ENCODE measurements around the gene PLAAT4. TPM values are rescaled to one million over a fixed set of nuclear protein-coding genes. Genes with fewer than 3 reads are reported as not detected.

The PLAAT4 gene
- total and polyA plus RNA-seq, 2 of the 13 experiments (the other 11 are each of a cell fraction or from before 2014, with no cell fraction given), result 0.71 to 1.00 TPM

DNA sequence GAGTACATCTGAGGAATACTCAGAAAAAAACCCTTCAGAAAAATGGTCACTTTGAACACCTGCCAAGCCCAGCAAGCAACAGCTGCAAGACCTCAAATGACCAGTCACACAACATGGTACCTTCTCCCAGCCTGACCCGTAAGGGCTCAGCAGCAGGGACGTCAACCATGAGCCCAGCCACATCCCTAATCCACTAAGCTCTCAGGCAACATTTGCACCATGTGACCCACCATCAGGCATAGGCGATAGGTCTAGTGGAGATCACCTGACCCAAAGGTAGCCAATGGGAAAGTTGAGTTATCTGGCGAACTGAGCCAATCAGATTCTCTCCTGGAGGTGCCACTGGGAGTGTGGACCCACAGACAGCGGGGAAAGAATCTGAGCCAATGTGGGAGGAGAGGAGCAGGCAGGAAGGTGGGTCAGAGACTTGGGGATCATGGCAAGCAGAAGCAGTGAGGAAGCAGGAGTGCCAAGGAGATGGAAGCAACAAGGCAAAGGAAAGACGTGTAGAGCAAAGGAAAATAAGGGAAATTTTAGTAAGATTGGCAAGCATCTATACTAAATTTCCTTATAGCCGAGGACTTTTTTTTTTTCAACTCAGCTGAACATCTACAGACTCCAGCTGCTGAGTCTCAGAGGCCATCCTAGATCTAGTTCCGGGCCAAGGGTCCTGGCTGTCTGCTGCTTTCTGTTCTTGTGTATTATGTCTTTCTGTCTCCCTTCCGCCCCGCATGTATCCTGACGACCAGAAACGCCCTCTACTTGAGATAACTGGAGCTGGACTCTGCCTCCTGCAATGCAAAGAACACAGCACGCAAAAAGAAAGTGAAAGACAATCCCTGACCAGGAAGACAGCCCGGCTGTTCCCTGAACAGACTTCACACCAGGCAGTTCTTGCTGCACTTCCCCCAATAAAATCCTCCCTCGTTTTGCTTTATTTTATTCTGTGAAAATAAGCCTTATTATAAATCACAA, 37.6 kb downstream of the PLAAT4 start (continued):
- no peak for TF ChIP-seq RFXAP (CRISPR knock-in tag; IDR thresholded peaks at IDR 0.05; ENCODE audit: borderline replicate concordance)
- peak; percentile 81 for TF ChIP-seq SAP130 (CRISPR knock-in tag; IDR thresholded peaks at IDR 0.05; ENCODE audit: low read depth)
- no peak for TF ChIP-seq TMF1 (CRISPR knock-in tag; IDR thresholded peaks at IDR 0.05; ENCODE audit: low read depth)
- TF ChIP-seq ZNF850 (CRISPR knock-in tag; conservative IDR thresholded peaks at IDR 0.05), result no peak
- TF ChIP-seq TSC22D2 (CRISPR knock-in tag; IDR thresholded peaks at IDR 0.05; ENCODE audit: borderline replicate concordance), result peak; percentile 23; the same call in 1 of the 2 replicates
- no peak for TF ChIP-seq ZNF264 (CRISPR knock-in tag; IDR thresholded peaks at IDR 0.05)
- TF ChIP-seq ZNF431 (CRISPR knock-in tag; IDR thresholded peaks at IDR 0.05; ENCODE audit: borderline replicate concordance, low read depth), result 0 out of 2 replicates have a peak, but pooled peaks have one; percentile 31
- TF ChIP-seq, protein P1, sequence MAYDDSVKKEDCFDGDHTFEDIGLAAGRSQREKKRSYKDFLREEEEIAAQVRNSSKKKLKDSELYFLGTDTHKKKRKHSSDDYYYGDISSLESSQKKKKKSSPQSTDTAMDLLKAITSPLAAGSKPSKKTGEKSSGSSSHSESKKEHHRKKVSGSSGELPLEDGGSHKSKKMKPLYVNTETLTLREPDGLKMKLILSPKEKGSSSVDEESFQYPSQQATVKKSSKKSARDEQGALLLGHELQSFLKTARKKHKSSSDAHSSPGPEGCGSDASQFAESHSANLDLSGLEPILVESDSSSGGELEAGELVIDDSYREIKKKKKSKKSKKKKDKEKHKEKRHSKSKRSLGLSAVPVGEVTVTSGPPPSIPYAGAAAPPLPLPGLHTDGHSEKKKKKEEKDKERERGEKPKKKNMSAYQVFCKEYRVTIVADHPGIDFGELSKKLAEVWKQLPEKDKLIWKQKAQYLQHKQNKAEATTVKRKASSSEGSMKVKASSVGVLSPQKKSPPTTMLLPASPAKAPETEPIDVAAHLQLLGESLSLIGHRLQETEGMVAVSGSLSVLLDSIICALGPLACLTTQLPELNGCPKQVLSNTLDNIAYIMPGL (CRISPR knock-in tag; IDR thresholded peaks at IDR 0.05; ENCODE audit: borderline replicate concordance in 1 of 2, low read depth in 1 of 2), result 0 out of 4 replicates have a peak, but pooled peaks of 1 of the 2 experiments have one; percentile 37
- TF ChIP-seq ASH2L (IDR thresholded peaks at IDR 0.05; ENCODE audit: insufficient read length, low read depth, low read length), result peak; percentile 61
- TF ChIP-seq SP140L (CRISPR knock-in tag; IDR thresholded peaks at IDR 0.05; ENCODE audit: borderline replicate concordance), result no peak
- TF ChIP-seq, protein P2, sequence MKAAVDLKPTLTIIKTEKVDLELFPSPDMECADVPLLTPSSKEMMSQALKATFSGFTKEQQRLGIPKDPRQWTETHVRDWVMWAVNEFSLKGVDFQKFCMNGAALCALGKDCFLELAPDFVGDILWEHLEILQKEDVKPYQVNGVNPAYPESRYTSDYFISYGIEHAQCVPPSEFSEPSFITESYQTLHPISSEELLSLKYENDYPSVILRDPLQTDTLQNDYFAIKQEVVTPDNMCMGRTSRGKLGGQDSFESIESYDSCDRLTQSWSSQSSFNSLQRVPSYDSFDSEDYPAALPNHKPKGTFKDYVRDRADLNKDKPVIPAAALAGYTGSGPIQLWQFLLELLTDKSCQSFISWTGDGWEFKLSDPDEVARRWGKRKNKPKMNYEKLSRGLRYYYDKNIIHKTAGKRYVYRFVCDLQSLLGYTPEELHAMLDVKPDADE (CRISPR knock-in tag; IDR thresholded peaks at IDR 0.05), result no peak
- TF ChIP-seq FOXP4 (CRISPR knock-in tag; IDR thresholded peaks at IDR 0.05), result 0 out of 2 replicates have a peak, but pooled peaks have one; percentile 27
- TF ChIP-seq HMG20A (CRISPR knock-in tag; IDR thresholded peaks at IDR 0.05; ENCODE audit: borderline replicate concordance), result no peak
- 0 out of 2 replicates have a peak, but pooled peaks have one; percentile 11 for TF ChIP-seq THAP9 (CRISPR knock-in tag; IDR thresholded peaks at IDR 0.05; ENCODE audit: borderline replicate concordance)
- TF ChIP-seq POGK (CRISPR knock-in tag; conservative IDR thresholded peaks at IDR 0.05), result 0 out of 2 replicates have a peak, but pooled peaks have one; percentile 32
